GM21423 (cell line): Measurements from ENCODE around the gene GYPC.
"Not testable (repeated sequence)": the region's sequence is repeated elsewhere in the genome, so short reads cannot be mapped to it uniquely, and the experiment has no call there.

ENCODE experiments used
- ATAC-seq: cut with Tn5 transposase; IDR thresholded peaks from one replicate; pipeline ENCODE4 v1.9.1; 2021; ENCODE audit warnings: mild to moderate bottlenecking, moderate library complexity; ENCODE audit not compliant: unreplicated experiment

GYPC gene

GRCh38 chr2:126698376-126698775, 42.4 kb downstream of the GYPC start:
- no peak for ATAC-seq

GRCh38 chr2:126699018-126699417, 43.1 kb downstream of the GYPC start:
- no peak for ATAC-seq

- no peak for ATAC-seq
Measured at GRCh38 chr2:126699716-126700581, 44.0 kb downstream of the GYPC start.

GRCh38 chr2:126700677-126701076, 44.7 kb downstream of the GYPC start:
- ATAC-seq = no peak

GRCh38 chr2:126703311-126703710, 47.4 kb downstream of the GYPC start:
- no peak for ATAC-seq

GRCh38 chr2:126704434-126705160, 48.6 kb downstream of the GYPC start:
- no peak for ATAC-seq

GRCh38 chr2:126707191-126707590, 51.2 kb downstream of the GYPC start:
- no peak for ATAC-seq

GRCh38 chr2:126707941-126708340, 52.0 kb downstream of the GYPC start:
- no peak for ATAC-seq

GRCh38 chr2:126714191-126714965, 58.4 kb downstream of the GYPC start:
- no peak for ATAC-seq

GRCh38 chr2:126715111-126715510, 59.2 kb downstream of the GYPC start:
- no peak for ATAC-seq

GRCh38 chr2:126715576-126716406, 59.8 kb downstream of the GYPC start:
- ATAC-seq = no peak

- not testable (repeated sequence) for ATAC-seq
Measured at GRCh38 chr2:126717277-126717676, 61.3 kb downstream of the GYPC start.

- ATAC-seq = no peak
Measured at GRCh38 chr2:126717928-126718327, 62.0 kb downstream of the GYPC start.

- no peak for ATAC-seq
Measured at GRCh38 chr2:126719191-126719832, 63.4 kb downstream of the GYPC start.

- ATAC-seq = no peak
Measured at GRCh38 chr2:126719833-126720351, 63.9 kb downstream of the GYPC start.

GRCh38 chr2:126720638-126721037, 64.7 kb downstream of the GYPC start:
- no peak for ATAC-seq

GRCh38 chr2:126722081-126722480, 66.1 kb downstream of the GYPC start:
- ATAC-seq = no peak

GRCh38 chr2:126722546-126722945, 66.6 kb downstream of the GYPC start:
- no peak for ATAC-seq

- no peak for ATAC-seq
Measured at GRCh38 chr2:126723281-126723815, 67.4 kb downstream of the GYPC start.
